IPS-18c (cell line): ENCODE data around the gene COL23A1.

Experiments used
- H3K4me3 ChIP-seq: 2 replicates; pipeline ENCODE4 v1.7.0; 2013; ENCODE audit warnings: low read depth, mild to moderate bottlenecking, low read length, moderate library complexity; ENCODE audit not compliant: insufficient read depth
- H3K9me3 ChIP-seq: one replicate; pipeline ENCODE4 v1.6.1; 2013; ENCODE audit warnings: mild to moderate bottlenecking, low read length, moderate library complexity; ENCODE audit not compliant: control insufficient read depth, insufficient read depth

The COL23A1 gene

GRCh38 chr5:178590141-178590923 is at the start of gene COL23A1:
COL23A1 (minus strand) TSS chr5:178590393.
- peak within 1 kb of the TSS; percentile 62 for H3K4me3 ChIP-seq
- peaks cover 2% of the 10 kb centered on the region for H3K9me3 ChIP-seq

- Histone ChIP-seq H3K9me3 (peaks cover 2% of the 10 kb centered on the region), H3K4me3 (no peak overlapping the region)
Measured at GRCh38 chr5:178637356-178638074, 47.3 kb upstream of the COL23A1 start.

- H3K9me3 ChIP-seq, result no peaks in the 10 kb centered on the region
- H3K4me3 ChIP-seq, result no peak overlapping the region
Measured at GRCh38 chr5:178632285-178632684, 42.1 kb upstream of the COL23A1 start.

DNA sequence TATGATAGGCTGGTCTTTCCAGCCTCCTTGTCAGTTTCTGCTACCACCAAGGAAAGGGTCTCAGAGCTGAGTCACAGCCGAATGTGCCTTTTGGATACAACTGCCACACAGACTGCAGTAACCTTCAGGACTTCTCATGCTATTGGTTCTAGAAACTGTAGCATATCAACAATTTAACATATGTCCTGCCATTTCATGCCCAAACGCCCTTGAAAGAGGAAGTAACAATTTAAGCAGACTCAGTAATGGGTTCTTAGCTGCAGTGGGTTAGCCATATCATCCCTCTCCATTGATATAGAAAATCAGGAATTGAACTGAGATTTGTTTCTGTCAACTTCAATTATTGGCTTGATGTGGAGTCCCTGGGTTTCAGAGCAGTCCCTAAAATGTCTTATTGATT is 40.8 kb upstream of the COL23A1 start:
- Histone ChIP-seq H3K9me3 (no peaks in the 10 kb centered on the region), H3K4me3 (no peak overlapping the region)

- Histone ChIP-seq H3K9me3 (no peaks in the 10 kb centered on the region), H3K4me3 (no peak overlapping the region)
Measured at GRCh38 chr5:178630475-178630930, 40.3 kb upstream of the COL23A1 start.

GRCh38 chr5:178627259-178627598 is 37.0 kb upstream of the COL23A1 start:
- Histone ChIP-seq H3K9me3 (no peaks in the 10 kb centered on the region), H3K4me3 (peak overlapping the region; percentile 53)

DNA sequence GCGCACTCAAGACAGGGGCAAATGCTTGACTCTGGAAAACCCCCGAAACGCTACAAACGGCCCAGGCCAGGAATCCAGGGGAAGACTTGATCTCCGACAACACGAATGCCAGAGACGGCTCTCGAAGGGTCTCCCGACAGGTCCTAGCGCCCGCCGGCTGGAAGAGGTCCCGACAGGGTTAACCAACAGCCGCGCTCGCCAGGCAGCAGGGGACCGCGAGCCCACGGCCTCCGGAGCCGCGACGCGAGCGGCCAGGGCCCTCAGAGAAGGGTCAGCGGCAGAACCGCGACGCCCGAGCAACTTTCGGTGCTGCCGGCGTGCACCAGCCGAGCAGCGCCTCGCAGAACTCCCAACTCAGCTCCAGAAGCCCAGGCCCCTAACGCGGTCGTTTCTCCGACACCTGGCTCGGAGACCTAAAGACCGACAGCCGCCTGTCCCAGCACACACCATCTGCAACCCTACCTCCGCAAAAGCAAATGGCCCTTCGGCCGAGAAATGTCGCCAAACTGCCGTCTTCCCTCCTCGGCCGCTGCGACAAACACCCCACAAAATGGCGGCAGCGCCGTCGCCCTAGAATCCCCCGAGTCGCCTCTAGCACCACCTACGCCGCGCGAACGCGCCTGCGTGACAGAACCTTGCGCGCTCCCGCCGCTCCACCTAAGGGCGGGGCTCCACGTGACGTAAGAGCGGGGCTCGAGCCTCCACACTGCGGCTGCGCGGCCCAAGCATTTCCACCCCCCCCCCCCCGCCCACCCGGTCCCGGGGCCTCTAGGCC is 36.5 kb upstream of the COL23A1 start, which contains the start of gene CLK4:
TSS of gene CLK4 (minus strand) at position 567 of the 775 bp plus-strand sequence. CDS start 3,634 bp downstream, outside the sequence.
- Histone ChIP-seq H3K4me3 (peak within 1 kb of the TSS; percentile 98), H3K9me3 (no peaks in the 10 kb centered on the region)

DNA sequence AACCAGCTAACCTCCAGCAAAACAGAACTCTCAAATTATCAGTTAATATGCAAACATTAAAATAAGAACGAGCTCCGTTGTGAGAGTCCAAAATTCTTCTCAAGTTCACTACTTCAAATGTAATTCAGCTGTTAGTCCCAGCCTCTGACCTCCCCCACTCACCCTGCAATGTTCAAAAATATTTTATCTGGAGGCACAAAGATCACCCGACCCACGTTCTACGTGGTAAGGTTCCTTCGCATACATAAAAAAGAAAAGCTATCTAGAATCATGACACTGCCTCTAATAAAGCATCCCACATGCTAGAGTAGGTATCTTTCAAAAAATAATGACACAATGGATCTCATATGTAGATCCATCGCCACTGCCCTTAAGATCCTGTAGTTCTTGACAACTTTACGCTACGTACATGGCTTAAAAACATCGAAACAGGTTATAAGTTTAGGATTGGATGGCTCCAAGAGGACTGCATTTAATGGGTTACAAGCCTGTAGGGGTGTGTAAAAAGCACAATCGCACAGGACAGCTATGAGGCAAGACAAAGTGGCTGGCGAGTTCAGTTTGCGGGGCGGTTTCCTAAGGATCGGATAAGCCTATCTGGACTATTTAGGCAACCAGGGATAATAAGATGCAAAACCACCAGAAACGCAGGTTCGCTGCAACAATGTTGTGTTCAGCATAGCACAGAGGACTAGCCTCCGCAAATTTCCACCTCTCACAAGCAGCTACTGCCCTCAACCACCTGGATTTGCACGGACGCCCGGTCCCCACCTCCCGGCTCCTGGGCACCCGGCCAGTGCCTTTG is 35.7 kb upstream of the COL23A1 start:
- no peaks in the 10 kb centered on the region for H3K9me3 ChIP-seq
- H3K4me3 ChIP-seq, result peak overlapping the region; percentile 98

DNA sequence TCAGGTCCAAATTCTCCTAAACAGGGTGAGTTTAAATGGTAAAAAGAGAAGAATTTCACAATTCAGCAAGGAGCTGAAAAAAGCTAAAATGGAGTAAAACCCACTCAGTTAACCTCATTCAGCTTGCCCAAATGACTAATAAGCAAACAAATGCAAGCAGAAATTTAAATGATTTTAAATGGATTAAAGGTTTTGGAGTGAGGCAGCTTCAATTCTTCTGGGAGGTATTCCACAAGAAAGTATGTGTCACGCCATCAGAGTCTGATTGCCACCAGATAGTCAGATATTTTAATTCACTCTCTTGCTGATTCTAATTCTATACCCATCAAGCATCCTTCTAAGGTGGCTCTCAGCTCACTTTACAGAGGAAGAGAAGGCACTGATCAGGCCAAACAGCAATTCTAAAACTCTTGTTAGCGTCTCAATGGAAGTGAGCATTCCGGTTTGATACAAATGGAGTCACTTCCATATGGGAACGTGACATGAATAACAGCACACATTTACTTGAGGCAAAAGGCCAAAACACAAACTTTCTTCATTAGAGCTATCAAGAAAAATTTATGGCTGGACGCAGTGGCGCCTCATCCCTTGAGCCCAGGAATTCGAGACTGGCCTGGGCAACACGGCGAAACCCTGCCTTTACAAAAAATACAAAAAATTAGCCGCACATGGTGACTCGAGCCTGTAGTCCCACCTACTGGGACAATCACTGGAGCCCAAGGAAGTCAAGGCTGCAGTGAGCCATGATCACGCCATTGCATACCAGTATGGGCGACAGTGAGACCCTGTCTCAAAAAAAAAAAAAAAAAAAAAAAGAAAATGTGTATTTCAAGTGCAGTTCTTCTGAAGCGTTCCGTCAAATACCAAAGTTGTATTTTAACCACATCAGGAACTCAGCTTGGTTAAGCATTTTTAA is 34.7 kb upstream of the COL23A1 start:
- Histone ChIP-seq H3K4me3 (peak overlapping the region; percentile 98), H3K9me3 (no peaks in the 10 kb centered on the region)

GRCh38 chr5:178622679-178623247 is 32.6 kb upstream of the COL23A1 start:
- no peaks in the 10 kb centered on the region for H3K9me3 ChIP-seq
- no peak overlapping the region for H3K4me3 ChIP-seq

DNA sequence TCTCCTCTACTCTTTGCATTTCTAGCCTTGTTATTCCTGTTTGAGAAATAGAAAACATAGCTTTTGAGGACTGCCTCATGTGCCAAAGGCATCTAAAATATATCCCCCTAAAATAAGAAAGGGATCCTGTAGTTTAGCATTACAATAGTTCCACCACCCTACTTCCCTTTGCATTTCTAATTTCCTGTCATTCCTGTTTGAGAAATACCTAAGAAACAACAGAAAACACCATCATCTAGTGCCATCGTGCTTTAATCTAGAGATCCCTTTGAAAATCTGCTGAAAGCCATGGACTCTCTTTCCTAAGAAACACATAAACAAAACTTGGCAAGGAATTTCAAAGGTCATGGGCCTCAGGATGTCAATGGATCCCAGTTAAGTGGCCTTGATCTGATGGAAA is 29.2 kb upstream of the COL23A1 start:
- H3K4me3 ChIP-seq, result no peak overlapping the region

GRCh38 chr5:178612299-178612698 is 22.1 kb upstream of the COL23A1 start:
- Histone ChIP-seq H3K9me3 (no peaks in the 10 kb centered on the region), H3K4me3 (no peak overlapping the region)

More for the DNA sequence above, 29.2 kb upstream of the COL23A1 start:
- no peaks in the 10 kb centered on the region for H3K9me3 ChIP-seq

- Histone ChIP-seq H3K9me3 (peaks cover 2% of the 10 kb centered on the region), H3K4me3 (no peak overlapping the region)
Measured at GRCh38 chr5:178606269-178606668, 16.1 kb upstream of the COL23A1 start.

- peaks cover 2% of the 10 kb centered on the region for H3K9me3 ChIP-seq
- H3K4me3 ChIP-seq, result no peak overlapping the region
Measured at GRCh38 chr5:178605788-178606187, 15.6 kb upstream of the COL23A1 start.

DNA sequence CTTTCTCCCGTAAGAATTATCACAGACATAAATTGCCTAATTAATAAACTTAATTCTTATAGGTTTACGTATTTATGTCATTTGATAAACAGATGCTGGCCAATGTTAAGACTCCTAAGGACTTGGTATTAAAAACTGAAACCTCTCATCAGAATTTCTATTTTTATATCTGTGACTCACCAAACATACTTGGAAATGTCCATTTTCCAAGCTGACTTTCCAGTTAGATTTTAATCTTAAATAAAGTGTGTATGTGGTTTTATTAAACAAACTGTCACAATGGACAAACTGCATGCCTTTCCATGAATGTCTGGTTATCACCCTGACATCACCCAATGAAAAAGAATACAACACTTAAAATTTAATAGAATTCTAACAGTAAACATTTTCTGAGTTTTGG is 12.6 kb upstream of the COL23A1 start:
- Histone ChIP-seq H3K4me3 (no peak overlapping the region), H3K9me3 (peaks cover 2% of the 10 kb centered on the region)

DNA sequence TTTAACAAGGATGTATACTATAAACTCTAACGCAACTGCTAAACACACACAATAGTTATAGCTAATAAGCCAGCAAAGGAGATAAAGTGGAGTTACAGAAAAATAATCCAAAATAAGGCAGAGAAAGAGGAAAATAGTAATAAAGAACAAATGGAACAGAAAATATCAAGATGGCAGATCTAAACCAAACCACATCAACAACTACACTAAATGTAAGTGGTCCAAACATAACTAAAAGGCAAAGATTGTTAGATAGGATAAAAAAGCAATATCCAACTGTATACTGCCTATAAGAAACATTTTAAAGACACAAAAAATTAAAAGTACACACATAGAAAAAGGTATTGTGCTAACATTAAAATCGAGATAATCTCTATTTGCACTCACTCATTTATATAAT is 5.6 kb upstream of the COL23A1 start:
- Histone ChIP-seq H3K9me3 (peaks cover 2% of the 10 kb centered on the region), H3K4me3 (no peak overlapping the region)
